SK-N-SH (cell line): ENCODE data around the gene CPSF6. TPM values are rescaled to one million over a fixed set of nuclear protein-coding genes. Genes with fewer than 3 reads are reported as not detected.

Source experiments
- CTCF ChIA-PET: fragments of 300-600, 350-600 bp; formaldehyde crosslinking; extraction: SDS; loops from one replicate; lab custom pipeline; 2021; lab: Yijun Ruan, JAX
- POLR2A ChIA-PET: fragments of 350-600 bp; sonication (Branson Sonifier 250); formaldehyde crosslinking; extraction: SDS; loops from one replicate; lab custom pipeline; 2020; ENCODE audit warnings: antibody characterized with exemption, inconsistent platforms; lab: Yijun Ruan, JAX
- DNase-seq: peaks from one replicate; pipeline ENCODE4 v3.0.0; 2012
- H2AFZ ChIP-seq: fragments of 200-600 bp; sonication (generic); 2 replicates; pipeline ENCODE4 v1.8.1; 2016; ENCODE audit warnings: antibody characterized with exemption, mild to moderate bottlenecking, low read depth
- H3F3A ChIP-seq: fragments of 200-600 bp; sonication (generic); replicated peaks from 2 replicates; pipeline ENCODE3; 2016; ENCODE audit warnings: antibody characterized with exemption, mild to moderate bottlenecking; ENCODE audit not compliant: insufficient read depth
- H3K27ac ChIP-seq, 2 experiments: fragments of 200-500 bp in 1 of 2; fragments of 200-600 bp in 1 of 2; sonication (Bioruptor generic) in 1 of 2; sonication (generic), shearing (Covaris generic) in 1 of 2; 2 replicates each; pipeline versions ENCODE4 v1.5.1 to v1.6.1; 2014 to 2016; ENCODE audit warnings: low read depth in 2 of 2, inconsistent platforms in 1 of 2, low read length in 1 of 2, mild to moderate bottlenecking in 1 of 2, mixed read lengths in 1 of 2
- H3K27me3 ChIP-seq: fragments of 200-600 bp; sonication (generic), shearing (Covaris generic); 2 replicates; pipeline ENCODE4 v1.6.1; 2016; ENCODE audit warnings: mixed run types; ENCODE audit not compliant: insufficient read depth
- H3K36me3 ChIP-seq, 2 experiments: fragments of 200-500 bp in 1 of 2; fragments of 200-600 bp in 1 of 2; sonication (Bioruptor generic) in 1 of 2; sonication (generic) in 1 of 2; replicated peaks in 1 of 2; 2 replicates each; pipeline versions ENCODE3 to v1.5.1; 2014 to 2016; ENCODE audit warnings: low read length in 1 of 2, mild to moderate bottlenecking in 1 of 2; ENCODE audit not compliant: insufficient read depth in 2 of 2, control insufficient read depth in 1 of 2
- H3K4me1 ChIP-seq, 2 experiments: fragments of 200-500 bp in 1 of 2; fragments of 200-600 bp in 1 of 2; sonication (Bioruptor generic) in 1 of 2; sonication (generic), shearing (Covaris generic) in 1 of 2; 2 replicates each; pipeline versions ENCODE4 v1.5.1 to v1.6.1; 2014 to 2016; ENCODE audit warnings: low read depth in 1 of 2, low read length in 1 of 2, mixed run types in 1 of 2; ENCODE audit not compliant: insufficient read depth in 2 of 2, control insufficient read depth in 1 of 2
- H3K4me2 ChIP-seq: fragments of 200-600 bp; sonication (generic), shearing (Covaris generic); 2 replicates; pipeline ENCODE4 v1.6.1; 2017; ENCODE audit warnings: mixed run types
- H3K4me3 ChIP-seq, 2 experiments: fragments of 200-500 bp in 1 of 2; fragments of 200-600 bp in 1 of 2; sonication (Bioruptor generic) in 1 of 2; sonication (generic), shearing (Covaris generic) in 1 of 2; 2 replicates each; pipeline versions ENCODE4 v1.5.1 to v1.8.1; 2014 to 2016; ENCODE audit warnings: low read depth in 2 of 2, inconsistent platforms in 1 of 2, low read length in 1 of 2, mild to moderate bottlenecking in 1 of 2, mixed read lengths in 1 of 2, moderate library complexity in 1 of 2
- H3K79me2 ChIP-seq: fragments of 200-600 bp; sonication (generic); 2 replicates; pipeline ENCODE4 v1.8.1; 2017; ENCODE audit warnings: mild to moderate bottlenecking; ENCODE audit not compliant: insufficient read depth
- H3K9ac ChIP-seq: fragments of 200-600 bp; sonication (generic); 2 replicates; pipeline ENCODE4 v1.6.1; 2017; ENCODE audit warnings: mixed run types
- H3K9me2 ChIP-seq: fragments of 200-600 bp; sonication (generic); 2 replicates; pipeline ENCODE4 v1.6.1; 2017; ENCODE audit warnings: mixed run types
- H3K9me3 ChIP-seq: fragments of 200-600 bp; sonication (generic); 2 replicates; pipeline ENCODE4 v1.6.1; 2017; ENCODE audit warnings: mixed run types, mild to moderate bottlenecking, moderate library complexity
- H4K20me1 ChIP-seq: fragments of 200-600 bp; sonication (generic); 2 replicates; pipeline ENCODE4 v1.6.1; 2017; ENCODE audit warnings: mild to moderate bottlenecking, mixed run types; ENCODE audit not compliant: insufficient read depth
- ELF1 ChIP-seq: IDR thresholded peaks from 2 replicates; pipeline ENCODE4 v1.4.0; 2012
- EP300 ChIP-seq, 2 experiments: IDR thresholded peaks; 2 replicates each; pipeline versions ENCODE4 v1.4.0 to v1.6.1; 2012; ENCODE audit warnings: borderline replicate concordance in 1 of 2, low read depth in 1 of 2, low read length in 1 of 2
- FOSL2 ChIP-seq: IDR thresholded peaks from 2 replicates; pipeline ENCODE4 v1.4.0; 2012; ENCODE audit warnings: low read depth, mild to moderate bottlenecking, moderate library complexity, borderline replicate concordance
- GABPA ChIP-seq: IDR thresholded peaks from 2 replicates; pipeline ENCODE4 v1.4.0; 2012; ENCODE audit warnings: low read depth, mild to moderate bottlenecking
- GATA2 ChIP-seq: sonication (generic); formaldehyde crosslinking; IDR thresholded peaks from 2 replicates; pipeline ENCODE4 v1.5.0; 2020; ENCODE audit warnings: mild to moderate bottlenecking, missing genetic modification reagents
- JUND ChIP-seq: IDR thresholded peaks from 2 replicates; pipeline ENCODE4 v1.4.0; 2012
- MEF2A ChIP-seq: IDR thresholded peaks from 2 replicates; pipeline ENCODE4 v1.4.0; 2012; ENCODE audit warnings: low read depth, borderline replicate concordance
- NFIC ChIP-seq: IDR thresholded peaks from 2 replicates; pipeline ENCODE4 v1.4.0; 2012; ENCODE audit warnings: borderline replicate concordance
- NRF1 ChIP-seq: IDR thresholded peaks from 2 replicates; pipeline ENCODE4 v1.6.1; 2012; ENCODE audit warnings: low read depth, mild to moderate bottlenecking, low read length
- POLR2AphosphoS5 ChIP-seq: IDR thresholded peaks from 2 replicates; pipeline ENCODE4 v1.6.1; 2012; ENCODE audit warnings: low read depth, low read length
- RAD21 ChIP-seq: IDR thresholded peaks from 2 replicates; pipeline ENCODE4 v1.6.1; 2012; ENCODE audit warnings: mild to moderate bottlenecking, low read length
- RCOR1 ChIP-seq: fragments of 150-350 bp; IDR thresholded peaks from 2 replicates; pipeline ENCODE4 v1.6.1; 2017; ENCODE audit warnings: antibody characterized with exemption, low read length
- RFX5 ChIP-seq: IDR thresholded peaks from 2 replicates; pipeline ENCODE4 v1.6.1; 2012; ENCODE audit warnings: mild to moderate bottlenecking, improper control_type of control experiment, low read length
- TAF1 ChIP-seq: IDR thresholded peaks from 2 replicates; pipeline ENCODE4 v1.6.1; 2012; ENCODE audit warnings: low read depth, mild to moderate bottlenecking, low read length, moderate library complexity, borderline replicate concordance
- TCF12 ChIP-seq: IDR thresholded peaks from 2 replicates; pipeline ENCODE4 v1.4.0; 2012
- ZBTB33 ChIP-seq: IDR thresholded peaks from 2 replicates; pipeline ENCODE4 v1.4.0; 2012; ENCODE audit warnings: low read depth, borderline replicate concordance
- WGBS: methylation state at CpG from one replicate; pipeline ENCODE4 v1.1.6; 2017; ENCODE audit warnings: low lambda C conversion rate; 5-methylcytosine and 5-hydroxymethylcytosine counted together
- polyA plus RNA-seq, 3 experiments: library from polyadenylated mRNA; depleted of rRNA; stranded (reverse); fragments of >200 nt; gene quantifications; 2 replicates each; pipeline ENCODE4 v1.2.3, GENCODE V29; 2012
- TF ChIP-seq, protein P1 (sequence below): fragments of 150-350 bp; IDR thresholded peaks from 2 replicates; pipeline ENCODE4 v1.6.1; 2017; ENCODE audit warnings: antibody characterized with exemption, low read length, low read depth, borderline replicate concordance
- TF ChIP-seq, protein P2 (sequence below): IDR thresholded peaks from 2 replicates; pipeline ENCODE4 v1.4.0; 2012; ENCODE audit warnings: low read depth, borderline replicate concordance
- TF ChIP-seq, protein P3 (sequence below): IDR thresholded peaks from 2 replicates; pipeline ENCODE4 v1.6.1; 2012; ENCODE audit warnings: mild to moderate bottlenecking, low read depth, low read length, moderate library complexity

Gene CPSF6
- polyA plus RNA-seq, 1 of the 3 experiments (the other 2 are of a cell fraction), result 84.1 TPM

DNA sequence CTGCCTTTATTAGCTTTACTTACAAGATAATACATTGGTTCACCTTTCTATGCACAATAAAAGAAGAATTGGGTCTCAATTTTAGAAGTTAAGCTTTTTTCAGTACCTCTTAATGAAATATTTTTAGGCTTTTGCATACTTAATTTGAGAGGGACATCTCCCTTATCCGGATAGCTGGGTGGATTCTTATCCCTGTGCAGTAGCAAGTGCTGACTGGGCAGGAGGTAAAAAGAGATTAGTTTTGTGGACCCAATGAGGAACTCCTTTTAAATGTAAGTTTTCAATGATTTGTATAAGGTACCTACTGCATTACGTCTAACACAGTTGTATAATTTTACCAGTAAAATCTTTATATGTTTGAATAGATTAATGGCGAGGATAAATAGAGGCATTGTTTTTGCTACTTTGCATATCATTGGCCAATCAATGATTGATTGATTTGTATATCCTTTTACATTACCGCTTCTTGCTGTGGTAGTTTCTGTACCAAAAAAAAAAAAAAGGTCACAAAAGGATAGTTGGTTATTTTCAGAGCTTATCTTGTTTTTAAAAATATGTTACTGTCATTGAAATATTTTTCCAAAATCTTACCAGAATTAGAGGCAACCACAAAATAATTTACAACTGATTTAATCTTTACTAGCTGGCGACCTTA lies 2.2 kb downstream of the CPSF6 start:
- no peaks in the 10 kb centered on the region for H3K9me3 ChIP-seq
- TF ChIP-seq RCOR1 (no peak), GATA2 (CRISPR knock-in tag) (no peak), TAF1 (no peak), TCF12 (no peak), GABPA (no peak), NFIC (no peak), MEF2A (no peak), ZBTB33 (no peak), NRF1 (no peak)
- TF ChIP-seq, protein P1, sequence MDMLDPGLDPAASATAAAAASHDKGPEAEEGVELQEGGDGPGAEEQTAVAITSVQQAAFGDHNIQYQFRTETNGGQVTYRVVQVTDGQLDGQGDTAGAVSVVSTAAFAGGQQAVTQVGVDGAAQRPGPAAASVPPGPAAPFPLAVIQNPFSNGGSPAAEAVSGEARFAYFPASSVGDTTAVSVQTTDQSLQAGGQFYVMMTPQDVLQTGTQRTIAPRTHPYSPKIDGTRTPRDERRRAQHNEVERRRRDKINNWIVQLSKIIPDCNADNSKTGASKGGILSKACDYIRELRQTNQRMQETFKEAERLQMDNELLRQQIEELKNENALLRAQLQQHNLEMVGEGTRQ, result no peak
- no peak overlapping the region for H2AFZ ChIP-seq
- peaks cover 72% of the 10 kb centered on the region for H3K79me2 ChIP-seq
- peaks cover under 1% of the 10 kb centered on the region for H3F3A ChIP-seq
- CTCF ChIA-PET, result interaction anchor here (3.7 kb wide), 1 partner anchor 13 kb away, joined by 19 read pairs; no protein-coding TSS in a partner anchor
- H3K36me3 ChIP-seq, result peaks cover 4 to 8% of the 10 kb centered on the region in 2 experiments
- peak overlapping the region; percentile 94 to 99 for H3K4me3 ChIP-seq
- H3K27ac ChIP-seq, result no peak overlapping the region
- H3K27me3 ChIP-seq, result no peaks in the 10 kb centered on the region
- POLR2A ChIA-PET, result no interaction called here
- peak overlapping the region; percentile 98; the same call in 1 of the 2 replicates for H3K9ac ChIP-seq
- no peak for DNase-seq
- peaks cover 60% of the 10 kb centered on the region for H4K20me1 ChIP-seq
- peaks cover 0 to 20% of the 10 kb centered on the region in 2 experiments; a peak in 3 of 4 replicates for H3K4me1 ChIP-seq
- 28% methylated on average over 5 of the region's 5 CpGs for WGBS
- no peaks in the 10 kb centered on the region for H3K9me2 ChIP-seq
- H3K4me2 ChIP-seq, result peak overlapping the region; percentile 76

GRCh38 chr12:69243099-69244084 lies 4.0 kb downstream of the CPSF6 start:
- ChIA-PET POLR2A (no interaction called here), CTCF (interaction anchor here (1.2 to 3.7 kb wide), 2 partner anchors 11 to 16 kb away, joined by 4 to 19 read pairs; no protein-coding TSS in a partner anchor)
- Histone ChIP-seq H3K79me2 (peaks cover 90% of the 10 kb centered on the region), H3K4me3 (no peak overlapping the region), H3K9me3 (no peaks in the 10 kb centered on the region), H3K4me1 (peaks cover 6 to 23% of the 10 kb centered on the region in 2 experiments; a peak in 3 of 4 replicates), H3K9me2 (no peaks in the 10 kb centered on the region), H3K27ac (no peak overlapping the region), H3K4me2 (0 out of 2 replicates have a peak overlapping the region, but pooled peaks have one; percentile 9), H4K20me1 (peaks cover 78% of the 10 kb centered on the region), H3K36me3 (peaks cover 8 to 19% of the 10 kb centered on the region in 2 experiments), H3K27me3 (no peaks in the 10 kb centered on the region), H3F3A (peaks cover 5% of the 10 kb centered on the region), H2AFZ (no peak overlapping the region), H3K9ac (no peak overlapping the region)
- 79% methylated on average over 7 of the region's 7 CpGs for WGBS
- DNase-seq, result no peak
- TF ChIP-seq JUND (no peak), NRF1 (no peak), FOSL2 (no peak), RFX5 (no peak), ELF1 (no peak), RAD21 (no peak), NFIC (no peak), POLR2AphosphoS5 (no peak), EP300 (IDR thresholded peaks at IDR 0.05; ENCODE audit: borderline replicate concordance in 1 of 2, low read depth in 1 of 2, low read length in 1 of 2) (no peak)
- TF ChIP-seq, protein P2, sequence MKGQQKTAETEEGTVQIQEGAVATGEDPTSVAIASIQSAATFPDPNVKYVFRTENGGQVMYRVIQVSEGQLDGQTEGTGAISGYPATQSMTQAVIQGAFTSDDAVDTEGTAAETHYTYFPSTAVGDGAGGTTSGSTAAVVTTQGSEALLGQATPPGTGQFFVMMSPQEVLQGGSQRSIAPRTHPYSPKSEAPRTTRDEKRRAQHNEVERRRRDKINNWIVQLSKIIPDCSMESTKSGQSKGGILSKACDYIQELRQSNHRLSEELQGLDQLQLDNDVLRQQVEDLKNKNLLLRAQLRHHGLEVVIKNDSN, result no peak
- TF ChIP-seq, protein P3, sequence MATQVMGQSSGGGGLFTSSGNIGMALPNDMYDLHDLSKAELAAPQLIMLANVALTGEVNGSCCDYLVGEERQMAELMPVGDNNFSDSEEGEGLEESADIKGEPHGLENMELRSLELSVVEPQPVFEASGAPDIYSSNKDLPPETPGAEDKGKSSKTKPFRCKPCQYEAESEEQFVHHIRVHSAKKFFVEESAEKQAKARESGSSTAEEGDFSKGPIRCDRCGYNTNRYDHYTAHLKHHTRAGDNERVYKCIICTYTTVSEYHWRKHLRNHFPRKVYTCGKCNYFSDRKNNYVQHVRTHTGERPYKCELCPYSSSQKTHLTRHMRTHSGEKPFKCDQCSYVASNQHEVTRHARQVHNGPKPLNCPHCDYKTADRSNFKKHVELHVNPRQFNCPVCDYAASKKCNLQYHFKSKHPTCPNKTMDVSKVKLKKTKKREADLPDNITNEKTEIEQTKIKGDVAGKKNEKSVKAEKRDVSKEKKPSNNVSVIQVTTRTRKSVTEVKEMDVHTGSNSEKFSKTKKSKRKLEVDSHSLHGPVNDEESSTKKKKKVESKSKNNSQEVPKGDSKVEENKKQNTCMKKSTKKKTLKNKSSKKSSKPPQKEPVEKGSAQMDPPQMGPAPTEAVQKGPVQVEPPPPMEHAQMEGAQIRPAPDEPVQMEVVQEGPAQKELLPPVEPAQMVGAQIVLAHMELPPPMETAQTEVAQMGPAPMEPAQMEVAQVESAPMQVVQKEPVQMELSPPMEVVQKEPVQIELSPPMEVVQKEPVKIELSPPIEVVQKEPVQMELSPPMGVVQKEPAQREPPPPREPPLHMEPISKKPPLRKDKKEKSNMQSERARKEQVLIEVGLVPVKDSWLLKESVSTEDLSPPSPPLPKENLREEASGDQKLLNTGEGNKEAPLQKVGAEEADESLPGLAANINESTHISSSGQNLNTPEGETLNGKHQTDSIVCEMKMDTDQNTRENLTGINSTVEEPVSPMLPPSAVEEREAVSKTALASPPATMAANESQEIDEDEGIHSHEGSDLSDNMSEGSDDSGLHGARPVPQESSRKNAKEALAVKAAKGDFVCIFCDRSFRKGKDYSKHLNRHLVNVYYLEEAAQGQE, result no peak
